HepG2 (cell line): ENCODE data around the gene FAM229A. TPM values are rescaled to one million over a fixed set of nuclear protein-coding genes. Genes with fewer than 3 reads are reported as not detected.

Experiments used
- ATF6 ChIP-seq: sonication (generic); formaldehyde crosslinking; conservative IDR thresholded peaks from 2 replicates; pipeline ENCODE4 v1.4.0; 2020; ENCODE audit warnings: missing genetic modification reagents
- ATF7 ChIP-seq, 2 experiments: fragments of 450-650 bp in 1 of 2; sonication (generic) in 1 of 2; formaldehyde crosslinking in 1 of 2; IDR thresholded peaks; 2 replicates each; pipeline versions ENCODE4 v1.4.0 to v1.6.1; 2016 to 2020; ENCODE audit warnings: antibody characterized with exemption in 1 of 2, mild to moderate bottlenecking in 1 of 2, missing genetic modification reagents in 1 of 2
- BHLHE40 ChIP-seq: IDR thresholded peaks from 2 replicates; pipeline ENCODE4 v1.6.1; 2011; ENCODE audit warnings: low read length, improper control_type of control experiment
- EP300 ChIP-seq, 3 experiments: sonication (generic) in 1 of 3; formaldehyde crosslinking in 1 of 3; IDR thresholded peaks; 2 replicates each; pipeline versions ENCODE4 v1.5.1 to v1.6.1; 2011 to 2020; ENCODE audit warnings: low read depth in 2 of 3, low read length in 2 of 3, borderline replicate concordance in 1 of 3, improper control_type of control experiment in 1 of 3, mild to moderate bottlenecking in 1 of 3, missing genetic modification reagents in 1 of 3, moderate library complexity in 1 of 3
- ETV6 ChIP-seq: sonication (generic); formaldehyde crosslinking; conservative IDR thresholded peaks from 2 replicates; pipeline ENCODE4 v1.4.0; 2020; ENCODE audit warnings: missing genetic modification reagents
- FOXK1 ChIP-seq: sonication (generic); formaldehyde crosslinking; IDR thresholded peaks from 2 replicates; pipeline ENCODE4 v1.4.0; 2020; ENCODE audit warnings: low read depth, missing genetic modification reagents, borderline replicate concordance
- GRHL1 ChIP-seq: sonication (generic); formaldehyde crosslinking; conservative IDR thresholded peaks from 2 replicates; pipeline ENCODE4 v1.8.0; 2022; ENCODE audit warnings: missing genetic modification reagents
- HNRNPL ChIP-seq: fragments of 200-400 bp; formaldehyde crosslinking; IDR thresholded peaks from 2 replicates; pipeline ENCODE4 v1.6.1; 2017; ENCODE audit warnings: mild to moderate bottlenecking, low read depth, low read length
- LRRFIP1 ChIP-seq: sonication (generic); formaldehyde crosslinking; conservative IDR thresholded peaks from 2 replicates; pipeline ENCODE4 v1.4.0; 2020; ENCODE audit warnings: missing genetic modification reagents
- MTF2 ChIP-seq: sonication (generic); formaldehyde crosslinking; IDR thresholded peaks from 2 replicates; pipeline ENCODE4 v1.5.0; 2020; ENCODE audit warnings: missing genetic modification reagents, borderline replicate concordance
- NCOA2 ChIP-seq: sonication (generic); formaldehyde crosslinking; IDR thresholded peaks from 2 replicates; pipeline ENCODE4 v1.8.0; 2022; ENCODE audit warnings: inconsistent platforms
- PRPF4 ChIP-seq: fragments of 200-400 bp; formaldehyde crosslinking; IDR thresholded peaks from 2 replicates; pipeline ENCODE4 v1.6.1; 2016; ENCODE audit warnings: low read length, low read depth; ENCODE audit not compliant: poor library complexity, severe bottlenecking
- SETDB1 ChIP-seq: sonication (generic); formaldehyde crosslinking; IDR thresholded peaks from 2 replicates; pipeline ENCODE4 v1.5.1; 2020; ENCODE audit warnings: missing genetic modification reagents, mild to moderate bottlenecking, borderline replicate concordance
- SPEN ChIP-seq: sonication (generic); formaldehyde crosslinking; IDR thresholded peaks from 2 replicates; pipeline ENCODE4 v1.5.1; 2020; ENCODE audit warnings: low read depth, mild to moderate bottlenecking, missing genetic modification reagents
- WIZ ChIP-seq: sonication (generic); formaldehyde crosslinking; IDR thresholded peaks from 2 replicates; pipeline ENCODE4 v1.5.1; 2020; ENCODE audit warnings: mild to moderate bottlenecking, missing genetic modification reagents
- ZNF12 ChIP-seq: sonication (generic); formaldehyde crosslinking; IDR thresholded peaks from 2 replicates; pipeline ENCODE4 v1.5.0; 2020; ENCODE audit warnings: missing genetic modification reagents
- ZNF33B ChIP-seq: sonication (generic); formaldehyde crosslinking; IDR thresholded peaks from 2 replicates; pipeline ENCODE4 v1.5.1; 2020; ENCODE audit warnings: mild to moderate bottlenecking, missing genetic modification reagents
- ZNF382 ChIP-seq: sonication (generic); formaldehyde crosslinking; IDR thresholded peaks from 2 replicates; pipeline ENCODE4 v1.5.0; 2020; ENCODE audit warnings: missing genetic modification reagents, mild to moderate bottlenecking, borderline replicate concordance
- ZNF552 ChIP-seq: sonication (generic); formaldehyde crosslinking; IDR thresholded peaks from 2 replicates; pipeline ENCODE4 v1.9.0; 2022; ENCODE audit warnings: missing genetic modification reagents, mild to moderate bottlenecking, borderline replicate concordance
- ZNF616 ChIP-seq: sonication (generic); formaldehyde crosslinking; IDR thresholded peaks from 2 replicates; pipeline ENCODE4 v1.5.0; 2020; ENCODE audit warnings: low read depth, mild to moderate bottlenecking, missing genetic modification reagents
- ZNF781 ChIP-seq: sonication (generic); formaldehyde crosslinking; IDR thresholded peaks from 2 replicates; pipeline ENCODE4 v1.5.1; 2020; ENCODE audit warnings: borderline replicate concordance, mild to moderate bottlenecking, missing genetic modification reagents; ENCODE audit errors: not compliant biosample characterization
- ZSCAN20 ChIP-seq: sonication (generic); formaldehyde crosslinking; IDR thresholded peaks from 2 replicates; pipeline ENCODE4 v1.4.0; 2020; ENCODE audit warnings: missing genetic modification reagents, mild to moderate bottlenecking, borderline replicate concordance
- ZZZ3 ChIP-seq: sonication (generic); formaldehyde crosslinking; IDR thresholded peaks from 2 replicates; pipeline ENCODE4 v1.4.0; 2020; ENCODE audit warnings: missing genetic modification reagents, mild to moderate bottlenecking, borderline replicate concordance
- polyA plus RNA-seq, 8 experiments: library from polyadenylated mRNA; depleted of rRNA in 3 of 8; stranded (reverse) in 7 of 8; unstranded in 1 of 8; fragments of >200 nt; fragmentation: Illumina TruSeq in 4 of 8; extraction: Trizol in 4 of 8; gene quantifications; 2 replicates each; pipeline versions ENCODE4 v1.2.1 to v1.2.3, GENCODE V29; 2011 to 2016; ENCODE audit warnings: low read depth in 4 of 8, missing spikeins in 1 of 8, mixed read lengths in 1 of 8; ENCODE audit not compliant: insufficient read depth in 1 of 8
- total RNA-seq, 5 experiments: library from RNA; depleted of rRNA; stranded (reverse); fragments of >200 nt; fragmentation: Illumina TruSeq; extraction: Trizol; gene quantifications; 2 replicates each; pipeline ENCODE4 v1.2.3, GENCODE V29; 2016; ENCODE audit warnings: low read depth in 1 of 5

The FAM229A gene
- total and polyA plus RNA-seq, 2 of the 13 experiments (the other 11 are each of a cell fraction or from before 2014, with no cell fraction given), result 3.2 to 17.6 TPM

GRCh38 chr1:32350785-32351398 is 11.4 kb downstream of the FAM229A start (continued):
- no peak; the same call in 1 of the 2 replicates for TF ChIP-seq BHLHE40
- TF ChIP-seq ZNF616 (CRISPR knock-in tag), result no peak; the same call in 1 of the 2 replicates
- TF ChIP-seq FOXK1 (CRISPR knock-in tag), result no peak
- TF ChIP-seq EP300 (IDR thresholded peaks at IDR 0.05; ENCODE audit: low read depth in 2 of 2, low read length in 2 of 2), result no peak
- peak; percentile 40; the same call in 1 of the 2 replicates for TF ChIP-seq EP300 (CRISPR knock-in tag; IDR thresholded peaks at IDR 0.05; ENCODE audit: borderline replicate concordance)
- TF ChIP-seq GRHL1, result no peak
- no peak; the same call in 1 of the 2 replicates for TF ChIP-seq ZNF552 (CRISPR knock-in tag)
- TF ChIP-seq LRRFIP1 (CRISPR knock-in tag), result no peak
- no peak for TF ChIP-seq ZZZ3 (CRISPR knock-in tag)
- TF ChIP-seq SETDB1 (CRISPR knock-in tag), result 0 out of 2 replicates have a peak, but pooled peaks have one; percentile 41
- TF ChIP-seq ZNF382, result no peak
- peak; percentile 71 for TF ChIP-seq ZNF781
- TF ChIP-seq ATF7 (IDR thresholded peaks at IDR 0.05), result no peak
- TF ChIP-seq ATF7 (CRISPR knock-in tag; IDR thresholded peaks at IDR 0.05), result no peak
- TF ChIP-seq MTF2, result no peak
- TF ChIP-seq HNRNPL, result no peak
- TF ChIP-seq ETV6 (CRISPR knock-in tag), result no peak; the same call in 1 of the 2 replicates
- TF ChIP-seq ATF6 (CRISPR knock-in tag), result no peak
- peak; percentile 32; the same call in 1 of the 2 replicates for TF ChIP-seq ZNF12
- no peak for TF ChIP-seq ZNF33B (CRISPR knock-in tag)
- TF ChIP-seq PRPF4, result no peak
- TF ChIP-seq ZSCAN20 (CRISPR knock-in tag), result 0 out of 2 replicates have a peak, but pooled peaks have one; percentile 40
- TF ChIP-seq SPEN (CRISPR knock-in tag), result no peak
- TF ChIP-seq NCOA2 (CRISPR knock-in tag), result peak; percentile 53
- TF ChIP-seq WIZ, result no peak
